Smooth muscle cell (in vitro differentiated cells): ENCODE results near the gene MYBBP1A. TPM values are rescaled to one million over a fixed set of nuclear protein-coding genes. Genes with fewer than 3 reads are reported as not detected.

ENCODE experiments used
- DNase-seq: peaks from one replicate; lab custom pipeline; 2025; ENCODE audit not compliant: unreplicated experiment; lab: John Stamatoyannopoulos, UW
- H2AFZ ChIP-seq: fragments of 200-600 bp; sonication (generic); 2 replicates; pipeline ENCODE4 v1.6.0; 2016; ENCODE audit warnings: antibody characterized with exemption, low read depth, mild to moderate bottlenecking
- H3F3A ChIP-seq: fragments of 200-600 bp; sonication (generic); 2 replicates; pipeline ENCODE4 v1.6.0; 2017; ENCODE audit warnings: antibody characterized with exemption, low read depth
- H3K27ac ChIP-seq: fragments of 200-600 bp; sonication (generic); 2 replicates; pipeline ENCODE4 v1.5.1; 2016; ENCODE audit warnings: low read depth, mild to moderate bottlenecking
- H3K27me3 ChIP-seq: fragments of 200-600 bp; sonication (generic); 2 replicates; pipeline ENCODE4 v1.6.1; 2016; ENCODE audit warnings: low read depth, mild to moderate bottlenecking
- H3K36me3 ChIP-seq: fragments of 200-600 bp; sonication (generic); 2 replicates; pipeline ENCODE4 v1.5.1; 2016; ENCODE audit warnings: low read depth
- H3K4me1 ChIP-seq: fragments of 200-600 bp; sonication (generic); 2 replicates; pipeline ENCODE4 v1.5.1; 2016; ENCODE audit warnings: low read depth
- H3K4me2 ChIP-seq: fragments of 200-600 bp; sonication (generic); 2 replicates; pipeline ENCODE4 v1.6.0; 2016; ENCODE audit warnings: mild to moderate bottlenecking
- H3K4me3 ChIP-seq: fragments of 200-600 bp; sonication (generic); 2 replicates; pipeline ENCODE4 v1.5.1; 2016; ENCODE audit warnings: mild to moderate bottlenecking
- H3K79me2 ChIP-seq: fragments of 200-600 bp; sonication (generic); 2 replicates; pipeline ENCODE4 v1.6.0; 2016; ENCODE audit warnings: low read depth, mild to moderate bottlenecking
- H3K9ac ChIP-seq: fragments of 200-600 bp; sonication (generic); 2 replicates; pipeline ENCODE4 v1.6.0; 2016; ENCODE audit warnings: low read depth
- H3K9me3 ChIP-seq: fragments of 200-600 bp; sonication (generic); replicated peaks from 2 replicates; pipeline ENCODE4 v1.5.1; 2016; ENCODE audit warnings: low read depth
- H4K20me1 ChIP-seq: fragments of 200-600 bp; sonication (generic); 2 replicates; pipeline ENCODE4 v1.6.0; 2016; ENCODE audit warnings: low read depth
- CTCF ChIP-seq: fragments of 200-600 bp; sonication (generic); IDR thresholded peaks from 2 replicates; pipeline ENCODE4 v1.5.1; 2017; ENCODE audit warnings: borderline replicate concordance, mild to moderate bottlenecking, antibody characterized with exemption; ENCODE audit not compliant: insufficient read depth, poor library complexity, severe bottlenecking
- WGBS: methylation state at CpG from one replicate; pipeline ENCODE4 v1.1.7; 2016; ENCODE audit warnings: low lambda C conversion rate; 5-methylcytosine and 5-hydroxymethylcytosine counted together
- polyA plus RNA-seq: library from polyadenylated mRNA; unstranded; fragments of >200 nt; fragmentation: Nextera tagmentation; extraction: Ambion mirVana; gene quantifications from 2 replicates; pipeline ENCODE4 v1.2.1, GENCODE V29; 2016
- total RNA-seq: library from RNA; depleted of rRNA; stranded (reverse); fragments of >200 nt; gene quantifications from 2 replicates; pipeline ENCODE4 v1.2.3, GENCODE V29; 2014

The MYBBP1A gene
- total and polyA plus RNA-seq, 2 experiments from 2014 or later: 18.1 to 33.5 TPM

DNA sequence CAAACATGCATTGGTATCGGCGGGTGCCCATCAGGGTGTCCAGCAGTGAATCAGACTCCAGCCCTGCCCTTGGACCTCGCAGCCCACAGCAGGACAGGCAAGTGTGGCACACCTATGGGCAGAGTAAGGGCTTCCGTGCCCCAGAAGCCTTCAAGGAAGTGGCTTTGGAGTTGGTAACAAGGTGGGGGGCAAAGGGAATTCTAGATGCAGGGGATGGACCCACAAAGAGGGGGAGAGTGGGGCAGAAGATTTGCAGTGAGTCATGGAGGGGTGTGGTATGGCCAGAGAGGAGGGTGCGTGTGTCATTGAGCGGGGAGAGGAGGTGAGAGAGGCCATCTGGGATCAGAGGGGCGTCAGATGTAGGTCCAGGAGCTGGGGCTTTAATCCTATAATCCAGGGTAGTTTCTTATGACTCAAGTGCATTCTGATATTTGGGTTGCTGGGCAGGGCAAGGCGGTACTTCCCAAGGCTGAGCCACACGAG, 65.0 kb downstream of the MYBBP1A start:
- Histone ChIP-seq H3K27ac (peak overlapping the region; percentile 39), H3K79me2 (no peaks in the 10 kb centered on the region), H3K9ac (no peak overlapping the region), H3K4me3 (no peak overlapping the region), H3K4me2 (no peak overlapping the region), H3K9me3 (no peaks in the 10 kb centered on the region), H4K20me1 (no peaks in the 10 kb centered on the region), H2AFZ (no peak overlapping the region), H3K36me3 (no peaks in the 10 kb centered on the region), H3F3A (no peaks in the 10 kb centered on the region), H3K4me1 (no peaks in the 10 kb centered on the region), H3K27me3 (no peaks in the 10 kb centered on the region)
- no peak for TF ChIP-seq CTCF
- DNase-seq: no peak
- WGBS: 68% methylated on average over 7 of the region's 9 CpGs

GRCh38 chr17:4488989-4489595, 66.1 kb downstream of the MYBBP1A start:
- Histone ChIP-seq H3K27ac (no peak overlapping the region), H3K4me3 (no peak overlapping the region), H3K4me2 (no peak overlapping the region), H3K4me1 (no peaks in the 10 kb centered on the region), H3F3A (no peaks in the 10 kb centered on the region), H4K20me1 (no peaks in the 10 kb centered on the region), H3K27me3 (no peaks in the 10 kb centered on the region), H3K36me3 (no peaks in the 10 kb centered on the region), H3K79me2 (no peaks in the 10 kb centered on the region), H2AFZ (no peak overlapping the region), H3K9me3 (no peaks in the 10 kb centered on the region), H3K9ac (no peak overlapping the region)
- 95% methylated on average over 15 of the region's 15 CpGs for WGBS
- DNase-seq: no peak
- no peak for TF ChIP-seq CTCF

Other genes starting within 250 kb of the MYBBP1A start
- 62.3 and 63.7 TPM in 2 replicates for gene UBE2G1, start 188.7 kb downstream of the MYBBP1A start, total RNA-seq
- gene UBE2G1, start 188.7 kb downstream of the MYBBP1A start, polyA plus RNA-seq: 39.9 and 52.5 TPM in 2 replicates
- gene SPNS3, start 121.4 kb downstream of the MYBBP1A start, total RNA-seq: 0.09 TPM in 1 of 2 replicates, not detected in the other
- gene SPNS3, start 121.4 kb downstream of the MYBBP1A start, polyA plus RNA-seq: 1.1 TPM in 1 of 2 replicates, not detected in the other
- gene SPNS2, start 56.5 kb downstream of the MYBBP1A start, total RNA-seq: 15.9 and 16.5 TPM in 2 replicates
- 5.1 and 44.1 TPM in 2 replicates for gene SPNS2, start 56.5 kb downstream of the MYBBP1A start, polyA plus RNA-seq
- 0.27 and 0.76 TPM in 2 replicates for gene GGT6, start 5.2 kb upstream of the MYBBP1A start, total RNA-seq
- not detected in 2 replicates for gene GGT6, start 5.2 kb upstream of the MYBBP1A start, polyA plus RNA-seq
- gene SMTNL2, start 29.1 kb upstream of the MYBBP1A start, total RNA-seq: 5.0 and 5.1 TPM in 2 replicates
- gene SMTNL2, start 29.1 kb upstream of the MYBBP1A start, polyA plus RNA-seq: 8.3 and 14.8 TPM in 2 replicates
- gene ALOX15, start 86.3 kb upstream of the MYBBP1A start, total RNA-seq: not detected in 2 replicates
- 0.32 TPM in 1 of 2 replicates, not detected in the other for gene ALOX15, start 86.3 kb upstream of the MYBBP1A start, polyA plus RNA-seq
- gene PELP1, start 148.8 kb upstream of the MYBBP1A start, total RNA-seq: 11.6 and 32.0 TPM in 2 replicates
- 31.1 and 33.6 TPM in 2 replicates for gene PELP1, start 148.8 kb upstream of the MYBBP1A start, polyA plus RNA-seq
- 1.1 and 4.0 TPM in 2 replicates for gene ARRB2, start 155.2 kb upstream of the MYBBP1A start, total RNA-seq
- 6.6 and 7.6 TPM in 2 replicates for gene ARRB2, start 155.2 kb upstream of the MYBBP1A start, polyA plus RNA-seq
- gene MED11, start 176.0 kb upstream of the MYBBP1A start, total RNA-seq: 10.9 and 25.0 TPM in 2 replicates
- 20.4 and 34.1 TPM in 2 replicates for gene MED11, start 176.0 kb upstream of the MYBBP1A start, polyA plus RNA-seq
- not detected in 2 replicates for gene ZMYND15, start 184.4 kb upstream of the MYBBP1A start, total RNA-seq
- gene ZMYND15, start 184.4 kb upstream of the MYBBP1A start, polyA plus RNA-seq: 0.54 TPM in 1 of 2 replicates, not detected in the other
- 2.4 and 3.2 TPM in 2 replicates for gene CXCL16, start 184.5 kb upstream of the MYBBP1A start, total RNA-seq
- 2.3 and 9.2 TPM in 2 replicates for gene CXCL16, start 184.5 kb upstream of the MYBBP1A start, polyA plus RNA-seq
- not detected in 2 replicates for gene TM4SF5, start 216.5 kb upstream of the MYBBP1A start, total RNA-seq
- not detected in 2 replicates for gene TM4SF5, start 216.5 kb upstream of the MYBBP1A start, polyA plus RNA-seq
- not detected in 2 replicates for gene VMO1, start 231.0 kb upstream of the MYBBP1A start, total RNA-seq
- gene VMO1, start 231.0 kb upstream of the MYBBP1A start, polyA plus RNA-seq: 0.44 and 0.94 TPM in 2 replicates
- gene GLTPD2, start 233.6 kb upstream of the MYBBP1A start, total RNA-seq: not detected in 2 replicates
- 0.82 and 0.89 TPM in 2 replicates for gene GLTPD2, start 233.6 kb upstream of the MYBBP1A start, polyA plus RNA-seq
- 139 and 162 TPM in 2 replicates for gene PSMB6, start 240.8 kb upstream of the MYBBP1A start, total RNA-seq
- 434 and 438 TPM in 2 replicates for gene PSMB6, start 240.8 kb upstream of the MYBBP1A start, polyA plus RNA-seq